Adipocyte (in vitro differentiated cells): Measurements from ENCODE around the gene COX5A.
"Not testable (repeated sequence)": the region's sequence is repeated elsewhere in the genome, so short reads cannot be mapped to it uniquely, and the experiment has no call there.

Experiments
- DNase-seq: peaks from one replicate; pipeline ENCODE4 v3.0.0-alpha.2; 2015; ENCODE audit warnings: low read depth
- H3K27me3 ChIP-seq: replicated peaks from 2 replicates; pipeline ENCODE4 v1.7.0; 2013; ENCODE audit warnings: mild to moderate bottlenecking, low read length, moderate library complexity; ENCODE audit not compliant: control insufficient read depth, insufficient read depth
- H3K36me3 ChIP-seq: 2 replicates; pipeline ENCODE4 v1.7.0; 2013; ENCODE audit warnings: low read length, mild to moderate bottlenecking, moderate library complexity; ENCODE audit not compliant: control insufficient read depth, insufficient read depth, severe bottlenecking
- H3K4me1 ChIP-seq: 2 replicates; pipeline ENCODE4 v1.7.0; 2013; ENCODE audit warnings: mild to moderate bottlenecking, low read length, moderate library complexity; ENCODE audit not compliant: control insufficient read depth, insufficient read depth
- H3K4me3 ChIP-seq: 2 replicates; pipeline ENCODE4 v1.7.0; 2013; ENCODE audit warnings: mild to moderate bottlenecking, low read length, moderate library complexity
- H3K9ac ChIP-seq: 2 replicates; pipeline ENCODE4 v1.7.0; 2013; ENCODE audit warnings: mild to moderate bottlenecking, low read length, moderate library complexity
- H3K9me3 ChIP-seq: 2 replicates; pipeline ENCODE4 v1.7.0; 2013; ENCODE audit warnings: mild to moderate bottlenecking, low read length, moderate library complexity; ENCODE audit not compliant: control insufficient read depth

The COX5A gene

DNA sequence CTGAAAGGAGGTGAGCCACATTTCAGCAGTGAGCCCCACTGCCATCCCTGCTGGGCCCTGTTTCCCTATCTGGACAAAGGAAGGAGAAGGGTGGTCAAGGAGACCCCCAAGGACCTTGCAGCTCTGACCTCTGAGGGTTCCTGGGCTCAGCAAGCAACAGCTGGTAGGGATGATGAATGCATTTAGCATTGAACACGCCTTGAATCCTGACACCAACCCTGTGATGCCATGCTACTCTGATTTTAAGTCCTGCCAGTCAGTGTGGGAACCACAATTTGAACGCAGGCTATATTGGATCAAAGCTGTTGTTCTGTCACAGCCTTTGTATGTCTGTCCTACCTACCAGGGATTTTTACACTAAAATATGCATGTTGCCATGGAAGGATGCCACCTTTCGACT lies 41.6 kb downstream of the COX5A start:
- Histone ChIP-seq H3K4me3 (no peak overlapping the region), H3K9ac (no peak overlapping the region), H3K36me3 (peaks cover 57% of the 10 kb centered on the region), H3K9me3 (no peaks in the 10 kb centered on the region), H3K27me3 (no peaks in the 10 kb centered on the region), H3K4me1 (peaks cover 15% of the 10 kb centered on the region)
- DNase-seq = no peak

GRCh38 chr15:74895830-74896229 lies 42.0 kb downstream of the COX5A start:
- H3K4me3 ChIP-seq = no peak overlapping the region
- H3K27me3 ChIP-seq = no peaks in the 10 kb centered on the region
- no peak for DNase-seq
- peaks cover 12% of the 10 kb centered on the region for H3K4me1 ChIP-seq
- no peaks in the 10 kb centered on the region for H3K9me3 ChIP-seq
- H3K36me3 ChIP-seq = peaks cover 52% of the 10 kb centered on the region
- H3K9ac ChIP-seq = no peak overlapping the region

GRCh38 chr15:74894383-74894782 lies 43.5 kb downstream of the COX5A start:
- H3K27me3 ChIP-seq, H3K9ac ChIP-seq, H3K4me3 ChIP-seq, DNase-seq, H3K9me3 ChIP-seq: not testable (repeated sequence)
- Histone ChIP-seq H3K36me3 (peaks cover 37% of the 10 kb centered on the region), H3K4me1 (peaks cover 12% of the 10 kb centered on the region)

DNA sequence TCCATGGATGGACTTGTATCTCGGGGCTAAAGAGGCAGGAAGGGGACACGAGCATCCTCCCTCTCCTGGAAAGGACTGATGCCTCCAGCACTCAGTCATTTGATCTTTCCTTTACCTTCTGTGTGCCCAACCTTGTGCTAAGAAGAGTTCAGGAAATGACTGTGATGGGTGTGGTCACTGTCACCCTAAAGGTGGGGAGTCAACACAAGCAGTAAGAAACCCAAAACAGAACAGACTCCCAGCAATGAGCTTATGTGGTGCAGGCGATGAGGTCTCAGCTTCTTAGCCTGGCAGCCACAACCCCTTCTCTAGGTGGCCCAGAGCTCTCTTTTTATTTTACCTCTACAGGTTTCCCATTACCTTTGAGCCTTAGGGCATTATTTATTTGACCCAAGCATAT lies 44.2 kb downstream of the COX5A start:
- Histone ChIP-seq H3K9ac (no peak overlapping the region), H3K27me3 (no peaks in the 10 kb centered on the region), H3K4me3 (no peak overlapping the region)

GRCh38 chr15:74892931-74893330 lies 44.9 kb downstream of the COX5A start:
- DNase-seq = no peak
- no peak overlapping the region for H3K4me3 ChIP-seq
- peaks cover 24% of the 10 kb centered on the region for H3K36me3 ChIP-seq
- no peaks in the 10 kb centered on the region for H3K27me3 ChIP-seq
- H3K4me1 ChIP-seq = peaks cover 18% of the 10 kb centered on the region
- H3K9ac ChIP-seq = no peak overlapping the region
- no peaks in the 10 kb centered on the region for H3K9me3 ChIP-seq

More for the DNA sequence above, 44.2 kb downstream of the COX5A start:
- Histone ChIP-seq H3K9me3 (no peaks in the 10 kb centered on the region), H3K36me3 (peaks cover 30% of the 10 kb centered on the region), H3K4me1 (peaks cover 18% of the 10 kb centered on the region)
- DNase-seq = no peak

GRCh38 chr15:74892313-74892712 lies 45.6 kb downstream of the COX5A start:
- no peaks in the 10 kb centered on the region for H3K9me3 ChIP-seq

GRCh38 chr15:74891469-74891868 lies 46.4 kb downstream of the COX5A start:
- Histone ChIP-seq H3K9ac (no peak overlapping the region), H3K36me3 (peaks cover 15% of the 10 kb centered on the region), H3K9me3 (no peaks in the 10 kb centered on the region), H3K27me3 (no peaks in the 10 kb centered on the region), H3K4me3 (no peak overlapping the region), H3K4me1 (peaks cover 18% of the 10 kb centered on the region)
- DNase-seq = no peak

More at GRCh38 chr15:74892313-74892712, 45.6 kb downstream of the COX5A start:
- H3K4me1 ChIP-seq = peaks cover 18% of the 10 kb centered on the region
- no peak for DNase-seq
- peaks cover 18% of the 10 kb centered on the region for H3K36me3 ChIP-seq
- H3K27me3 ChIP-seq = no peaks in the 10 kb centered on the region
- H3K9ac ChIP-seq = no peak overlapping the region
- no peak overlapping the region for H3K4me3 ChIP-seq

DNA sequence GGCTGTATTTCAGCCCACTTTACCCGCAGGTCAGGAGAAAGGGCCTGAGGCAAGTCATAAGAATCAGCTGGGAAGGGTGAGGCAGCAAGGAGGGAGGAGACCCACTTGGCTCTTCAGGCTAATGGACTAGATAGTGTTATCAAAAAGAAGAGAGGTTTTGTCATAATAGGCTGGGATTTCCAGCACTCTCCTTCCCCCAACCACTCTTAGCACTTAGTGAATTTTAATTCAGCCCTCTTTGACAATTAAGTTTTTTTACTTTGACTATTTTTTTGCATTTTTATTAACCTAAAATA lies 47.3 kb downstream of the COX5A start:
- H3K4me3 ChIP-seq = peak overlapping the region; percentile 92

GRCh38 chr15:74889883-74890664 lies 47.8 kb downstream of the COX5A start, which contains the start of gene MPI:
MPI (plus strand) TSS chr15:74890042; CDS start chr15:74890074, 32 bp downstream.
- H3K9me3 ChIP-seq = no peaks in the 10 kb centered on the region

More for the DNA sequence above, 47.3 kb downstream of the COX5A start:
- peaks cover 18% of the 10 kb centered on the region for H3K4me1 ChIP-seq
- H3K27me3 ChIP-seq = no peaks in the 10 kb centered on the region
- H3K36me3 ChIP-seq = peaks cover 15% of the 10 kb centered on the region
- H3K9ac ChIP-seq = peak overlapping the region; percentile 92
- no peaks in the 10 kb centered on the region for H3K9me3 ChIP-seq
- DNase-seq = no peak

GRCh38 chr15:74889390-74889882 lies 48.4 kb downstream of the COX5A start:
- Histone ChIP-seq H3K4me1 (peaks cover 23% of the 10 kb centered on the region), H3K36me3 (peaks cover 15% of the 10 kb centered on the region), H3K9ac (peak overlapping the region; percentile 92), H3K9me3 (no peaks in the 10 kb centered on the region), H3K27me3 (no peaks in the 10 kb centered on the region), H3K4me3 (peak overlapping the region; percentile 92)
- peak; percentile 10 for DNase-seq

More at GRCh38 chr15:74889883-74890664, 47.8 kb downstream of the COX5A start, which contains the start of gene MPI:
- DNase-seq = peak; percentile 95
- H3K9ac ChIP-seq = peak within 1 kb of the TSS; percentile 92
- H3K27me3 ChIP-seq = no peaks in the 10 kb centered on the region
- H3K4me3 ChIP-seq = peak within 1 kb of the TSS; percentile 92
- H3K4me1 ChIP-seq = peaks cover 18% of the 10 kb centered on the region
- H3K36me3 ChIP-seq = peaks cover 15% of the 10 kb centered on the region

GRCh38 chr15:74888716-74889115 lies 49.2 kb downstream of the COX5A start:
- DNase-seq = no peak
- Histone ChIP-seq H3K9ac (peak overlapping the region; percentile 92), H3K27me3 (no peaks in the 10 kb centered on the region), H3K4me1 (peaks cover 23% of the 10 kb centered on the region), H3K4me3 (no peak overlapping the region), H3K36me3 (peaks cover 15% of the 10 kb centered on the region), H3K9me3 (no peaks in the 10 kb centered on the region)
